Measurements from ENCODE around the gene AMH.
"Not testable (repeated sequence)": the region's sequence is repeated elsewhere in the genome, so short reads cannot be mapped to it uniquely, and the experiment has no call there.

DNA sequence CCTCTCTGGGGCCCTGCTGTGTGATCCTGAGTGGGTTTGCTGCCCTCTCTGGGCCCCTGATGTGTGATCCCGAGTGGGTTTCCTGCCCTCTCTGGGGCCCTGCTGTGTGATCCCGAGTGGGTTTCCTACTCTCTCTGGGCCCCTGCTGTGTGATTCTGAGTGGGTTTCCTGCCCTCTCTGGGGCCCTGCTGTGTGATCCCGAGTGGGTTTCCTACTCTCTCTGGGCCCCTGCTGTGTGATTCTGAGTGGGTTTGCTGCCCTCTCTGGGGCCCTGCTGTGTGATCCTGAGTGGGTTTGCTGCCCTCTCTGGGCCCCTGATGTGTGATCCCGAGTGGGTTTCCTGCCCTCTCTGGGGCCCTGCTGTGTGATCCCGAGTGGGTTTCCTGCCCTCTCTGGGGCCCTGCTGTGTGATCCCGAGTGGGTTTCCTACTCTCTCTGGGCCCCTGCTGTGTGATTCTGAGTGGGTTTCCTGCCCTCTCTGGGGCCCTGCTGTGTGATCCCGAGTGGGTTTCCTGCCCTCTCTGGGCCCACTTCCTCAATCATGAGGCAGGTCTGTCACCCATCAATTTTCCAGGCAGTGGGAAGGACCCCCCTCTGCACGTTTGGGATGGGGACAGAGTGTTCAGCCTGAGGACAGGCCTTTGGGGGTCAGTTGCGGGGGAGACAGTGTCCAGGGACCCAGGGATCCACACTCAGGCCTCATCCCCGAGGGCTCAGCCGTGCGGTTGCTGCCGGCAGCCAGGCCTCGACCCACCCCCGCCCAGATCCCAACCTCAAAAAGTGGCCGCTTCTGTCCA is 32.3 kb downstream of the AMH start:
- not testable (repeated sequence) for TF ChIP-seq CTCF (conservative IDR thresholded peaks at IDR 0.05 in 1 of 2, IDR thresholded peaks at IDR 0.05 in 1 of 2; ENCODE audit: low read depth in 1 of 2, low read length in 2 of 2); EZH2 (IDR thresholded peaks at IDR 0.05; ENCODE audit: low read length, missing control alignments)

Measured in fibroblast of lung (primary cell).